Measurements from ENCODE around the gene DDO.
"Not testable (repeated sequence)": the region's sequence is repeated elsewhere in the genome, so short reads cannot be mapped to it uniquely, and the experiment has no call there.

The DDO gene

DNA sequence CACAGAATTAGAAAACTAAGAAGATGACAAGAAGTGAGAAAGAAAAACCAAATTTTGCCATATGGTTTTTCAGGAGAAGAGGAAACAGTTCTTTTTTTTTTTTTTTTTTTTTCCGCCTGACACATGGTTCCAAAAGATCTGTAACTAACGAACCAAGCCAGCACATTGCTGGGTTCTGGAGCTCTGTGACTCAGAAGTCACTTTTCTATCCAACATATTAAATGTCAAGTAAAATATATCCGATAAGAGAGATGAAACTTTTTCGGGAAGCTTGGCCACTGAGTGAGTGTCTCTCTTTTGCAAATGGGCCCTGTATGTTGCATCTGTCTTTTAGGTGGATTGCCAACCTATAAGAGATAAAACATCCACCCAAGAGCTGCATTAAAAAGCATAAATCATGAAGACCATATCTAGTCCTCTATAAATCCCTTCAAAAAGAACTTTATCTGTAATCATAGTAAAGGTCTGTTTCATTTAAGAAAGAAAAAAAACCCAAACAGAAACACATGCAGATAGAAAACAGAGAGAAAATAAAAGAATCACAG, 61.8 kb downstream of the DDO start:
- no peak for DNase-seq (ENCODE audit: low read depth)
- no peak overlapping the region for H3K4me3 ChIP-seq (ENCODE audit: low read depth, low read length)

DNA sequence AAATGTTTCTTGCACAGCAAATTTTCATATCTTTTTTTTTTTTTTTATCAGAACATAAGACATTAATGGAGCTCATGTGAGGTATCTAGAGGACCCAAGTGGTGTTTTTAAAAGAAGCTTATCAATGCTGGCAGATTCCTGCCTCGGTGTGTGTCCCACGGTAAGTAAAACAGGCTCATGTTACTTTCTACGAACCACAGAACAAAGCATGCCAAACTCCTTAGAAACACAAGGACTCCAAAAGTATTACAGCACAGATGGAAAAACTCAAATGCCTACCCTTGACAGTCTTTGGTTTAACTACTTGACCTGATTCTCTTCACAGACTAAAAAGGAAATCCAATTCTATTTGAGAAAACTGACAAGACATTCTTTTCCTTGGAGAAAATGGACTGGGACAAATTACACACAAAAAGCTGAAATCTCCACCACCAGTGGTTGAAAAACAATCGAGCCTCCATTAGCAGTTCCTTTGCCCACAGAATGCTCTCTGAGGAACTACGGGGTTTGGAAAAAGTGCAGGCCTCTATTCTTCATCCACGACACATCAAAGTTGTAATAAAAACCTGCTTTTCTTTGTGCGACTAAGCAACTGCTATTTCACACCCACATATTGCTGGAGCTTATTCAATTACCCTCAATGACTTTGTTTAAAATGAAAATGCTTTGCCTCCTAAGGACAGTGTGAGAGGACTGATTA, 62.7 kb downstream of the DDO start:
- DNase-seq (ENCODE audit: low read depth), result no peak
- no peak overlapping the region for H3K4me3 ChIP-seq (ENCODE audit: low read depth, low read length)

DNA sequence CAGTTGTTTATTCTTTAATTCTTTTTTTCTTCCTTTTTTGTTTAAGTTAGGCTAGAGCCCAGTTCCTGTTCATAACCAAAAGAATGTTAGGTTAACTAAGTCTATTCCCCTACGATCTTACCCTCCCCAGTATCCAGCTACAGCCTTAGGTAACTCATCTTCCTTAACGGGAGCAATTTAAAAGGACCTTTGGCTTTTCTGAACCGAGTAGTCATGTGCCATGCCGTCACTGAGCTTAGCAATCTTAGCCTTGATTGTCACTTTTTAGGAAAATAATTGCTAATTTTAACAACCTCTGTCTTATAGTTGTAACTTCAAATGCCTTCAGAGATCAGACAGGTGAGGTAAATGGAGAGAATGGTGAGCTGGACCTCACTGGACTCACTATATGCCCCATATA, 63.4 kb downstream of the DDO start:
- DNase-seq (ENCODE audit: low read depth), result no peak
- no peak overlapping the region for H3K4me3 ChIP-seq (ENCODE audit: low read depth, low read length)

DNA sequence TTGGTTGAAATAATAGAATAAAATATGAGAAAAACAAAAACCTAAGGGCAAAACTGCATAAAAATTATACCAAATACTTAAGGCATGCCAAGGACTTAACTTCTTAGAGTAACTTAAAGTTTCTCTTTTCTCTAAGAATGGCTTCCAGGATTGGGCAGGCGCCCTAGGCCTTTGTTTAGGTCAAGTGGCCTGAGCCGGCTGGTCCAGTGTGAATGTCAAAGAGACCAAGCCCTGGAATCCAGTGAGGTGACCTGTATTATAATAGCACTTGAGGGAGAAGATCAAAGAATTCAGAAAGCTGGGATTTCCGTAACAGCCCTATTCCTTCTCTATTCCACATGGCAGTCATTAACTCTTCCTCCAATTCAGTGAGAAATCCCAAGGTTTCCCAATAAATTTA, 63.8 kb downstream of the DDO start:
- no peak for DNase-seq (ENCODE audit: low read depth)

DNA sequence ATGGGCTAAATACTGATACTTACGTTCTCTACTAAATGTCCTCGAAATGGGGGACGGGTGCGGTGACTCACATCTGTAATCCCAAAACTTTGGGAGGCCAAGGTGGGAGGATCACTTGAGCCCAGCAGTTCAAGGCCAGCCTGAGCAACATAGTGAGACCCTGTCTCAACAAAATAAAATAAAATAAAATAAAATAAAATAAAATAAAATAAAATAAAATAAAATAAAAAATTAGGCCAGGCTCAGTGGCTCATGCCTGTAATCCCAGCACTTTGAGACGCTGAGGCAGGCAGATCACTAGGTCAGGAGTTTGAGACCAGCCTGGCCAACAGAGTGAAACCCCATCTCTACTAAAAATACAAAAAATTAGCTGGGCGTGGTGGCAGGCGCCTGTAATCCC, 64.8 kb downstream of the DDO start:
- not testable (repeated sequence) for DNase-seq (ENCODE audit: low read depth); H3K4me3 ChIP-seq (ENCODE audit: low read depth, low read length)

More for the DNA sequence above, 63.8 kb downstream of the DDO start:
- H3K4me3 ChIP-seq (ENCODE audit: low read depth, low read length), result no peak overlapping the region

DNA sequence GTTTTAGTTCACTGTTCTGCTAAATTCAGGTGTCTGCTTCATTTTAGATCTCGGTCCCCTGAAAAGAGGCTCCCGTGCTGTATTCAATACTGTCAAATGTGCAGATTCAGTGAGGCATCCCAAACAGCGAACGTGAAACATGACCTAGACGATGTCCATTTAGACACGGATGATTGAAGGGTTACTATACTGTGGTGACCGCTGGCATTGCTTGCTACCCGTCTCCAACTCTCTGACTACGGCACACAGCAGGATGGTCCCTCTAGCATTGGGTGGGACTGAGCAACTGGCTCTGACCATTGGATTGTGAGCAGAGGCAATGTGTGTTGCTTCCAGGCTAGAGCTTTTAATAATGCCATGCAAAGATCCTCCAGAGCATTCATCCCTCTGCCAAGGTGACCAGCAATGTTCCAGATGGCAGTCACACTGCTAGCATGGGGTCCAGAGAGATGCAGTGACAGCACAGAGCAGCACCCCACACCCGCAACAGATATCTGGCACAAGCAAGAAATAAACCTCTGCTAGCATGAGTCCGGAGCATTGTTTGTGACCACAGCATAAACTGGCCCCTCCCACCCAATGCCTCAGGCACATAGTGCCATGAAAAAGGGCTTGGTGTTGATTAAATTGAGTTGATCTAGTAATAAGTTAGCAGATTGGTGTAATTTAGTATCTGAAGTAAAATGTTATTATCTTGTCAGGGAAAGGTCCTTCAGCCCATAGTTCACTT, 66.2 kb downstream of the DDO start:
- no peak overlapping the region for H3K4me3 ChIP-seq (ENCODE audit: low read depth, low read length)
- DNase-seq (ENCODE audit: low read depth), result no peak

DNA sequence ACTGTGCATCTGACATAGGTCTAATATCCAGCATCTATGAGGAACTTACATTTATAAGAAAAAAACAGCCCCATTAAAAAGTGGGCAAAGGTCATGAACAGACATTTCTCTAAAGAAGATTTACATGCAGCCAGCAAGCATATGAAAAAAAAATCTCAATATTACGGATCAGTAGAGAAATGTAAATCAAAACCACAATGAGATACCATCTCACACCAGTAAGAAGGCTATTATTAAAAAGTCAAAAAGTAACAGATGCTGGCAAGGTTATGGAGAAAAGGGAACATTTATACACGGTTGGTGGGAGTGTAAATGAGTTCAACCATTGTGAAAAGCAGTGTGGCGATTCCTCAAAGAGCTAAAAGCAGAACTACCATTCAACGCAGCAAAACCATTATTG, 70.3 kb downstream of the DDO start:
- DNase-seq (ENCODE audit: low read depth), result no peak
- H3K4me3 ChIP-seq (ENCODE audit: low read depth, low read length), result no peak overlapping the region

DNA sequence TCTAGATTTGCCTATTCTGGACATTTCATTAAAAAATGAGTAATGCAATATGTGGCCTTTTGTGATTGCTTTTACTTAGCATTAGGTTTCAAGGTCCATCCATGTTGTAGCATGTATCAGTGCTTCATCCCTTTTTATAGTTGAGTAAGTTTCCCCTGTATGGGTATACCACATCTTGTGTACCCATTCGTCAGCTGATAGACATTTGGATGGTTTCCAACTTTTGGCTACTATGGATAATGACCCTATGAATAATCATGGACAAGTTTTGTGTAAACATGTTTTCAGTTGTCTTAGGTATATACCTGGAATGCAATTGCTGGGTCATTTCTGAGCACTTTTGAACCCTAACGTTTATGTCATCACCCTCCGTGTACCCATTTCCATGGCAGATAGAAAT, 72.6 kb downstream of the DDO start:
- H3K4me3 ChIP-seq (ENCODE audit: low read depth, low read length), result no peak overlapping the region
- no peak for DNase-seq (ENCODE audit: low read depth)

Measured in skeletal muscle cell (primary cell).